Measurements from ENCODE around the gene DSCAM. TPM values are rescaled to one million over a fixed set of nuclear protein-coding genes. Genes with fewer than 3 reads are reported as not detected.

The DSCAM gene
- total and polyA plus RNA-seq, 2 experiments from 2014 or later, result 0.07 TPM; not detected in 1

DNA sequence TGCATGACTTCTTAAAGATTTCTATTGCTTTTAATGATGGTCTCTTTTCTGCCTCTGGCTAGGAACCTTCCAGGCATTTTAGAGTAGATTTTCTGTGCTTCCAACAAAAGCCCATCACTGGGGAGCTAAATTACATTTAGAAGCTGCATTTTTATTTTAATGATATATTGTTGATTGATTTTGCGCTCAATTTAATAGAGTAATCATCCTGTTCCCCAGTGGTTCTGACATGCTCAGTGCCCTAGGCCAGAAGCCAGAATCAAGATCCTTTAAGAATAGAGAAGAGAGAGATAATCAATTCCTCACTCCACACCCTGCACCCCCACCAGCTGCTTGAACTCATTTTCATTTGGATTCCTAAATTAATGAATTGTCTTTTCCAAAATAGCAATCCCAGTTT, 881.9 kb downstream of the DSCAM start:
- Histone ChIP-seq H3K36me3 (ENCODE audit: insufficient read depth) (no peaks in the 10 kb centered on the region), H3K4me1 (ENCODE audit: insufficient read depth) (no peaks in the 10 kb centered on the region), H3F3A (replicated peaks; ENCODE audit: low read depth) (no peaks in the 10 kb centered on the region), H3K4me2 (no peak overlapping the region), H3K27me3 (ENCODE audit: insufficient read depth) (no peaks in the 10 kb centered on the region), H3K27ac (ENCODE audit: low read depth) (no peak overlapping the region), H3K9me2 (ENCODE audit: insufficient read depth) (peaks cover 6% of the 10 kb centered on the region), H2AFZ (no peak overlapping the region), H3K4me3 (no peak overlapping the region), H3K79me2 (replicated peaks; ENCODE audit: insufficient read depth) (no peaks in the 10 kb centered on the region), H4K20me1 (replicated peaks; ENCODE audit: insufficient read depth) (no peaks in the 10 kb centered on the region)
- no peaks in the 10 kb centered on the region for H3K4me1 Mint-ChIP-seq
- H3K27me3 Mint-ChIP-seq (ENCODE audit: insufficient read depth, low read depth, poor library complexity), result no peaks in the 10 kb centered on the region
- no peak for TF ChIP-seq STAT1 (IDR thresholded peaks at IDR 0.05; ENCODE audit: unreplicated experiment)
- no peak for TF ChIP-seq EZH2phosphoT487 (IDR thresholded peaks at IDR 0.05; ENCODE audit: unreplicated experiment)
- no peak for TF ChIP-seq NANOG (IDR thresholded peaks at IDR 0.05; ENCODE audit: borderline replicate concordance)
- no peak for TF ChIP-seq ZNF114 (CRISPR knock-in tag; IDR thresholded peaks at IDR 0.05)
- TF ChIP-seq ZNF331 (CRISPR knock-in tag; IDR thresholded peaks at IDR 0.05; ENCODE audit: low read depth), result no peak
- no peak for TF ChIP-seq EZH2 (IDR thresholded peaks at IDR 0.05; ENCODE audit: low read depth, unreplicated experiment)
- no peak for TF ChIP-seq CTCF (conservative IDR thresholded peaks at IDR 0.05; ENCODE audit: low read depth in 2 of 2)
- TF ChIP-seq, protein P1, sequence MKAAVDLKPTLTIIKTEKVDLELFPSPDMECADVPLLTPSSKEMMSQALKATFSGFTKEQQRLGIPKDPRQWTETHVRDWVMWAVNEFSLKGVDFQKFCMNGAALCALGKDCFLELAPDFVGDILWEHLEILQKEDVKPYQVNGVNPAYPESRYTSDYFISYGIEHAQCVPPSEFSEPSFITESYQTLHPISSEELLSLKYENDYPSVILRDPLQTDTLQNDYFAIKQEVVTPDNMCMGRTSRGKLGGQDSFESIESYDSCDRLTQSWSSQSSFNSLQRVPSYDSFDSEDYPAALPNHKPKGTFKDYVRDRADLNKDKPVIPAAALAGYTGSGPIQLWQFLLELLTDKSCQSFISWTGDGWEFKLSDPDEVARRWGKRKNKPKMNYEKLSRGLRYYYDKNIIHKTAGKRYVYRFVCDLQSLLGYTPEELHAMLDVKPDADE (IDR thresholded peaks at IDR 0.05), result no peak
- TF ChIP-seq, protein P2, sequence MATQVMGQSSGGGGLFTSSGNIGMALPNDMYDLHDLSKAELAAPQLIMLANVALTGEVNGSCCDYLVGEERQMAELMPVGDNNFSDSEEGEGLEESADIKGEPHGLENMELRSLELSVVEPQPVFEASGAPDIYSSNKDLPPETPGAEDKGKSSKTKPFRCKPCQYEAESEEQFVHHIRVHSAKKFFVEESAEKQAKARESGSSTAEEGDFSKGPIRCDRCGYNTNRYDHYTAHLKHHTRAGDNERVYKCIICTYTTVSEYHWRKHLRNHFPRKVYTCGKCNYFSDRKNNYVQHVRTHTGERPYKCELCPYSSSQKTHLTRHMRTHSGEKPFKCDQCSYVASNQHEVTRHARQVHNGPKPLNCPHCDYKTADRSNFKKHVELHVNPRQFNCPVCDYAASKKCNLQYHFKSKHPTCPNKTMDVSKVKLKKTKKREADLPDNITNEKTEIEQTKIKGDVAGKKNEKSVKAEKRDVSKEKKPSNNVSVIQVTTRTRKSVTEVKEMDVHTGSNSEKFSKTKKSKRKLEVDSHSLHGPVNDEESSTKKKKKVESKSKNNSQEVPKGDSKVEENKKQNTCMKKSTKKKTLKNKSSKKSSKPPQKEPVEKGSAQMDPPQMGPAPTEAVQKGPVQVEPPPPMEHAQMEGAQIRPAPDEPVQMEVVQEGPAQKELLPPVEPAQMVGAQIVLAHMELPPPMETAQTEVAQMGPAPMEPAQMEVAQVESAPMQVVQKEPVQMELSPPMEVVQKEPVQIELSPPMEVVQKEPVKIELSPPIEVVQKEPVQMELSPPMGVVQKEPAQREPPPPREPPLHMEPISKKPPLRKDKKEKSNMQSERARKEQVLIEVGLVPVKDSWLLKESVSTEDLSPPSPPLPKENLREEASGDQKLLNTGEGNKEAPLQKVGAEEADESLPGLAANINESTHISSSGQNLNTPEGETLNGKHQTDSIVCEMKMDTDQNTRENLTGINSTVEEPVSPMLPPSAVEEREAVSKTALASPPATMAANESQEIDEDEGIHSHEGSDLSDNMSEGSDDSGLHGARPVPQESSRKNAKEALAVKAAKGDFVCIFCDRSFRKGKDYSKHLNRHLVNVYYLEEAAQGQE (IDR thresholded peaks at IDR 0.05; ENCODE audit: unreplicated experiment), result no peak
- TF ChIP-seq CREB1 (CRISPR knock-in tag; IDR thresholded peaks at IDR 0.05; ENCODE audit: low read depth), result no peak
- no peak for TF ChIP-seq POLR2AphosphoS5 (IDR thresholded peaks at IDR 0.05; ENCODE audit: low read depth)
- TF ChIP-seq ZNF462 (CRISPR knock-in tag; IDR thresholded peaks at IDR 0.05), result no peak
- no peak for TF ChIP-seq JUNB (IDR thresholded peaks at IDR 0.05; ENCODE audit: unreplicated experiment)
- ATAC-seq, result no peak
- no peak overlapping the region for H3K4me3 Mint-ChIP-seq
- H3K9me3 Mint-ChIP-seq, result peaks cover 60% of the 10 kb centered on the region
- DNase-seq (ENCODE audit: low spot score), result no peak
- H3K36me3 Mint-ChIP-seq (ENCODE audit: low read depth), result peaks cover 6% of the 10 kb centered on the region
- H3K27ac Mint-ChIP-seq, result no peak overlapping the region

Data from GM23338 (cell line).